PC-9 (cell line): ENCODE data around the gene CPPED1. TPM values are rescaled to one million over a fixed set of nuclear protein-coding genes. Genes with fewer than 3 reads are reported as not detected.

Experiments
- BruUV-seq: library from RNA; stranded (reverse); fragments of 400-500 nt; replicated peaks from 2 replicates; lab custom pipeline; 2021; lab: Mats Ljungman, UMichigan
- CTCF ChIA-PET: fragments of 300-600 bp; sonication (Branson Sonifier 250); formaldehyde crosslinking; loops from one replicate; lab custom pipeline; 2022; ENCODE audit warnings: antibody characterized with exemption; lab: Charles Lee
- POLR2A ChIA-PET: fragments of 300-600 bp; sonication (Branson Sonifier 250); formaldehyde crosslinking; loops from one replicate; lab custom pipeline; 2022; ENCODE audit warnings: antibody characterized with exemption; ENCODE audit not compliant: unreplicated experiment; lab: Charles Lee
- DNase-seq, 2 experiments: peaks; one replicate each; pipeline versions ENCODE4 v3.0.0 to v3.0.0-alpha.2; 2015 to 2022; ENCODE audit warnings: mixed read lengths in 1 of 2
- H2AFZ ChIP-seq: fragments of 200-600 bp; sonication (generic); 2 replicates; pipeline ENCODE4 v1.8.1; 2017; ENCODE audit warnings: antibody characterized with exemption
- H3F3A ChIP-seq: fragments of 200-600 bp; sonication (generic); 2 replicates; pipeline ENCODE4 v1.8.1; 2017; ENCODE audit warnings: antibody characterized with exemption, mild to moderate bottlenecking, low read depth; ENCODE audit not compliant: insufficient read depth
- H3K27ac ChIP-seq: fragments of 200-600 bp; sonication (generic); 2 replicates; pipeline ENCODE4 v1.6.1; 2016; ENCODE audit warnings: mixed run types
- H3K27me3 ChIP-seq: fragments of 200-600 bp; sonication (generic); 2 replicates; pipeline ENCODE4 v1.6.1; 2016; ENCODE audit warnings: low read depth, mixed run types; ENCODE audit not compliant: insufficient read depth
- H3K36me3 ChIP-seq: fragments of 200-600 bp; sonication (generic); 2 replicates; pipeline ENCODE4 v1.6.1; 2016; ENCODE audit warnings: low read depth, mixed run types
- H3K4me1 ChIP-seq: fragments of 200-600 bp; sonication (generic); replicated peaks from 2 replicates; pipeline ENCODE4 v1.6.1; 2016; ENCODE audit warnings: mixed run types; ENCODE audit not compliant: insufficient read depth
- H3K4me2 ChIP-seq: fragments of 200-600 bp; sonication (generic); 2 replicates; pipeline ENCODE4 v1.6.1; 2017; ENCODE audit warnings: mixed run types
- H3K4me3 ChIP-seq: fragments of 200-600 bp; sonication (generic); 2 replicates; pipeline ENCODE4 v1.6.1; 2016; ENCODE audit warnings: mixed run types
- H3K79me2 ChIP-seq: fragments of 200-600 bp; sonication (generic); 2 replicates; pipeline ENCODE4 v1.6.1; 2017; ENCODE audit warnings: low read depth, mixed run types
- H3K9me2 ChIP-seq: fragments of 200-600 bp; sonication (generic); 2 replicates; pipeline ENCODE4 v1.8.1; 2017; ENCODE audit warnings: mild to moderate bottlenecking; ENCODE audit not compliant: insufficient read depth
- H3K9me3 ChIP-seq: fragments of 200-600 bp; sonication (generic); 2 replicates; pipeline ENCODE4 v1.8.1; 2016; ENCODE audit warnings: low read depth; ENCODE audit not compliant: insufficient read depth
- H4K20me1 ChIP-seq: fragments of 200-600 bp; sonication (generic); 2 replicates; pipeline ENCODE4 v1.8.1; 2017; ENCODE audit not compliant: insufficient read depth
- EZH2 ChIP-seq: fragments of 200-600 bp; sonication (generic); IDR thresholded peaks from 2 replicates; pipeline ENCODE4 v1.8.0; 2017; ENCODE audit warnings: antibody characterized with exemption, low read depth
- intact Hi-C: fragments of 100-400 bp; cut with micrococcal nuclease; formaldehyde crosslinking; loops from one replicate; pipeline ENCODE4 v1.10.0; 2022; ENCODE audit not compliant: unreplicated experiment
- total RNA-seq: library from RNA; stranded (reverse); gene quantifications from 2 replicates; pipeline ENCODE4 v1.2.3, GENCODE V29; 2021
- TF ChIP-seq, protein P1 (sequence below): fragments of 200-600 bp; sonication (generic); conservative IDR thresholded peaks from 2 replicates; pipeline ENCODE4 v1.6.1; 2017; ENCODE audit warnings: mixed run types, antibody characterized with exemption, mild to moderate bottlenecking, moderate library complexity

Gene CPPED1
- total RNA-seq, 1 experiment from 2014 or later = 66.9 TPM

GRCh38 chr16:12672986-12673385 lies 130.7 kb downstream of the CPPED1 start:
- H3K36me3 ChIP-seq = 0 out of 2 replicates have a peak, but pooled peaks cover 3% of the 10 kb centered on the region
- H3K79me2 ChIP-seq = no peaks in the 10 kb centered on the region
- intact Hi-C loops = no loop called here

DNA sequence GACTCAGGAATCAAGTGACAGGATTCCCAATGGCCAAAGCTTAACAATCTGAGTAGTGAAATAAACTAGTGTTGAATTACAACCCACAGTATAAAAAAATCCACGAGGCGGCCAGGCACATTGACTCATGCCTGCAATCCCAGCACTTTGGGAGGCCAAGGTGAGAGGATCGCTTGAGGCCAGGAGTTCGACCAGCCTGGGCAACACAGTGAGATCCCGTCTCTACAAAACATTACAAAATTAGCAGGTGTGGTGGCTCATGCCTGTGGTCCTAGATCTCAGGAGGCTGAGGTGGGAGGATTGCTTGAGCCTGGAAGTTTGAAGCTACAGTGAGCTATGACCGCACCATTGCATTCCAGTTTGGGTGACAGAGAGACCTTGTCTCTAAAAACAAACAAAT lies 133.8 kb downstream of the CPPED1 start:
- CTCF ChIA-PET = no interaction called here

More at GRCh38 chr16:12672986-12673385, 130.7 kb downstream of the CPPED1 start:
- ChIA-PET CTCF (no interaction called here), POLR2A (no interaction called here)
- Histone ChIP-seq H3K4me3 (no peak overlapping the region), H3K27me3 (no peaks in the 10 kb centered on the region), H4K20me1 (no peaks in the 10 kb centered on the region), H3K4me1 (no peaks in the 10 kb centered on the region), H3F3A (0 out of 2 replicates have a peak, but pooled peaks cover 4% of the 10 kb centered on the region), H3K9me2 (no peaks in the 10 kb centered on the region), H3K4me2 (no peak overlapping the region), H3K27ac (no peak overlapping the region), H3K9me3 (peaks cover 11% of the 10 kb centered on the region; the same call in 1 of the 2 replicates), H2AFZ (no peak overlapping the region)
- DNase-seq = no peak
- TF ChIP-seq EZH2 = no peak
- TF ChIP-seq, protein P1, sequence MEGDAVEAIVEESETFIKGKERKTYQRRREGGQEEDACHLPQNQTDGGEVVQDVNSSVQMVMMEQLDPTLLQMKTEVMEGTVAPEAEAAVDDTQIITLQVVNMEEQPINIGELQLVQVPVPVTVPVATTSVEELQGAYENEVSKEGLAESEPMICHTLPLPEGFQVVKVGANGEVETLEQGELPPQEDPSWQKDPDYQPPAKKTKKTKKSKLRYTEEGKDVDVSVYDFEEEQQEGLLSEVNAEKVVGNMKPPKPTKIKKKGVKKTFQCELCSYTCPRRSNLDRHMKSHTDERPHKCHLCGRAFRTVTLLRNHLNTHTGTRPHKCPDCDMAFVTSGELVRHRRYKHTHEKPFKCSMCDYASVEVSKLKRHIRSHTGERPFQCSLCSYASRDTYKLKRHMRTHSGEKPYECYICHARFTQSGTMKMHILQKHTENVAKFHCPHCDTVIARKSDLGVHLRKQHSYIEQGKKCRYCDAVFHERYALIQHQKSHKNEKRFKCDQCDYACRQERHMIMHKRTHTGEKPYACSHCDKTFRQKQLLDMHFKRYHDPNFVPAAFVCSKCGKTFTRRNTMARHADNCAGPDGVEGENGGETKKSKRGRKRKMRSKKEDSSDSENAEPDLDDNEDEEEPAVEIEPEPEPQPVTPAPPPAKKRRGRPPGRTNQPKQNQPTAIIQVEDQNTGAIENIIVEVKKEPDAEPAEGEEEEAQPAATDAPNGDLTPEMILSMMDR = no peak
- BruUV-seq = no TSS peak

DNA sequence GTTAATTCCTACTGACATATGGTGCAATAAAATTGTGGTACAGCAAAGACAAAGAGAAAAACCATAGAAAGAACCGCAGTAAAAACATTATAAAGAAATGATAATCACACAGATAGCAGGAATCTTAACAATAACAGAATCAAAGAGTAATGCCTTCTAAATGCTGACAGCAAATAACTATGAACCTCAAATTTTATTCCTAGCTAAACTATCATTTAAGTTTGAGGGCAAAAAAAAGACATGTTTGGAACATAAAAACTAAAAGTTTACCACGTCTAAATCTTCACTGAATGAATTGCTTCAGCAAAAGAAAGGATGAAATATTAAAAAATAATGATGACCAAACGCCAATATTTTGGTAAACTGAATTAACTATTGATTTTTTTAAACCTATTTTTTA lies 135.8 kb downstream of the CPPED1 start:
- CTCF ChIA-PET = no interaction called here
- POLR2A ChIA-PET = interaction anchor here (0.7 kb wide), 1 partner anchor 1794 kb away, joined by 5 read pairs; no protein-coding TSS in a partner anchor
- Histone ChIP-seq H3K4me1 (no peaks in the 10 kb centered on the region), H3K4me2 (no peak overlapping the region), H3K79me2 (no peaks in the 10 kb centered on the region), H3K9me3 (peaks cover 15% of the 10 kb centered on the region; the same call in 1 of the 2 replicates), H3K27me3 (no peaks in the 10 kb centered on the region), H3K9me2 (no peaks in the 10 kb centered on the region), H3K36me3 (no peaks in the 10 kb centered on the region), H3K4me3 (no peak overlapping the region), H3K27ac (no peak overlapping the region), H2AFZ (no peak overlapping the region), H3F3A (0 out of 2 replicates have a peak, but pooled peaks cover 4% of the 10 kb centered on the region), H4K20me1 (no peaks in the 10 kb centered on the region)
- TF ChIP-seq, protein P1 = no peak
- TF ChIP-seq EZH2 = no peak
- BruUV-seq = no TSS peak
- DNase-seq = no peak
- intact Hi-C loops = no loop called here

More for the DNA sequence above, 133.8 kb downstream of the CPPED1 start:
- no peak for TF ChIP-seq EZH2
- H3K4me2 ChIP-seq = no peak overlapping the region
- H3K79me2 ChIP-seq = no peaks in the 10 kb centered on the region
- H3K4me1 ChIP-seq = no peaks in the 10 kb centered on the region
- POLR2A ChIA-PET = no interaction called here
- no peak overlapping the region for H2AFZ ChIP-seq
- BruUV-seq = no TSS peak
- no peaks in the 10 kb centered on the region for H4K20me1 ChIP-seq
- intact Hi-C loops = no loop called here
- DNase-seq = no peak
- H3K36me3 ChIP-seq = no peaks in the 10 kb centered on the region
- H3K27me3 ChIP-seq = no peaks in the 10 kb centered on the region
- H3K4me3 ChIP-seq = no peak overlapping the region
- H3F3A ChIP-seq = 0 out of 2 replicates have a peak, but pooled peaks cover 4% of the 10 kb centered on the region
- H3K9me2 ChIP-seq = no peaks in the 10 kb centered on the region
- H3K9me3 ChIP-seq = peaks cover 15% of the 10 kb centered on the region; the same call in 1 of the 2 replicates
- H3K27ac ChIP-seq = no peak overlapping the region
